GM19043 (cell line): ENCODE results near the gene ACKR4.
"Not testable (repeated sequence)": the region's sequence is repeated elsewhere in the genome, so short reads cannot be mapped to it uniquely, and the experiment has no call there.

Experiments
- ATAC-seq: cut with Tn5 transposase; IDR thresholded peaks from one replicate; pipeline ENCODE4 v1.9.1; 2021; ENCODE audit warnings: low read depth; ENCODE audit not compliant: unreplicated experiment

Gene ACKR4

GRCh38 chr3:132593241-132593946 is 3.7 kb upstream of the ACKR4 start:
- no peak for ATAC-seq

GRCh38 chr3:132593947-132594323 is 3.1 kb upstream of the ACKR4 start:
- no peak for ATAC-seq

- no peak for ATAC-seq
These were observed 2.6 kb upstream of the ACKR4 start for GRCh38 chr3:132594498-132594897.

GRCh38 chr3:132595014-132595413 is 2.1 kb upstream of the ACKR4 start:
- ATAC-seq: no peak

GRCh38 chr3:132596326-132596725 is 744 bp upstream of the ACKR4 start:
- ATAC-seq: no peak

- ATAC-seq: no peak
These were observed 590 bp downstream of the ACKR4 start for GRCh38 chr3:132597660-132598059.

GRCh38 chr3:132598181-132598580 is 1.1 kb downstream of the ACKR4 start:
- ATAC-seq: no peak

GRCh38 chr3:132600614-132601013 is 3.5 kb downstream of the ACKR4 start:
- not testable (repeated sequence) for ATAC-seq

- ATAC-seq: no peak
These were observed 8.3 kb downstream of the ACKR4 start for GRCh38 chr3:132605374-132605792.

- no peak for ATAC-seq
These were observed 9.0 kb downstream of the ACKR4 start for GRCh38 chr3:132606085-132606484.

- ATAC-seq: not testable (repeated sequence)
These were observed 9.6 kb downstream of the ACKR4 start for GRCh38 chr3:132606620-132607019.

- ATAC-seq: not testable (repeated sequence)
These were observed 18.2 kb downstream of the ACKR4 start for GRCh38 chr3:132615301-132615700.

- ATAC-seq: no peak
These were observed 18.8 kb downstream of the ACKR4 start for GRCh38 chr3:132615881-132616280.

- no peak for ATAC-seq
These were observed 19.7 kb downstream of the ACKR4 start for GRCh38 chr3:132616780-132617179.

- ATAC-seq: no peak
These were observed 25.1 kb downstream of the ACKR4 start for GRCh38 chr3:132622148-132622547.

GRCh38 chr3:132622761-132623160 is 25.7 kb downstream of the ACKR4 start:
- no peak for ATAC-seq

- ATAC-seq: no peak
These were observed 26.6 kb downstream of the ACKR4 start for GRCh38 chr3:132623646-132624045.

- no peak for ATAC-seq
These were observed 27.7 kb downstream of the ACKR4 start for GRCh38 chr3:132624790-132625189.

- ATAC-seq: peak; percentile 87
These were observed 28.5 kb downstream of the ACKR4 start for GRCh38 chr3:132625613-132626012.

- no peak for ATAC-seq
These were observed 29.9 kb downstream of the ACKR4 start for GRCh38 chr3:132626955-132627354.

GRCh38 chr3:132628157-132628556 is 31.1 kb downstream of the ACKR4 start:
- no peak for ATAC-seq

- ATAC-seq: no peak
These were observed 32.9 kb downstream of the ACKR4 start for GRCh38 chr3:132629928-132630327.

- no peak for ATAC-seq
These were observed 33.5 kb downstream of the ACKR4 start for GRCh38 chr3:132630612-132631011.
